Chondrocyte (in vitro differentiated cells): ENCODE data around the gene MYO10. TPM values are rescaled to one million over a fixed set of nuclear protein-coding genes. Genes with fewer than 3 reads are reported as not detected.
A peak's percentile ranks its signal among the peaks of the same experiment; 100 is the strongest.

Source experiments
- DNase-seq: peaks from one replicate; pipeline ENCODE4 v3.0.0; 2021; ENCODE audit warnings: mixed read lengths, low spot score
- H3K27ac Mint-ChIP-seq: one replicate; pipeline ENCODE4 v1.8.0; 2021; ENCODE audit warnings: mild to moderate bottlenecking, moderate library complexity, mixed read lengths; ENCODE audit not compliant: unreplicated experiment
- H3K27me3 Mint-ChIP-seq: 2 replicates; pipeline ENCODE4 v1.8.0; 2021; ENCODE audit warnings: low read depth, mixed read lengths
- H3K36me3 Mint-ChIP-seq: 2 replicates; pipeline ENCODE4 v1.8.0; 2021; ENCODE audit warnings: low read depth, mixed read lengths
- H3K4me1 Mint-ChIP-seq: 2 replicates; pipeline ENCODE4 v1.8.0; 2021; ENCODE audit warnings: low read depth, mild to moderate bottlenecking, mixed read lengths
- H3K4me3 Mint-ChIP-seq: one replicate; pipeline ENCODE4 v1.8.0; 2021; ENCODE audit warnings: mild to moderate bottlenecking, moderate library complexity, mixed read lengths; ENCODE audit not compliant: unreplicated experiment
- H3K9me3 Mint-ChIP-seq: 2 replicates; pipeline ENCODE4 v1.8.0; 2021; ENCODE audit warnings: low read depth, mixed read lengths
- total RNA-seq: library from RNA; stranded (reverse); gene quantifications from 3 replicates; pipeline ENCODE4 v1.2.1, GENCODE V29; 2021
- TF ChIP-seq, protein P1 (sequence below): fragments of 200-600 bp; sonication (generic); IDR thresholded peaks from 2 replicates; pipeline ENCODE4 v1.5.0; 2021; ENCODE audit warnings: antibody characterized with exemption, mild to moderate bottlenecking, moderate library complexity

The MYO10 gene
- total RNA-seq, 1 donor from 2014 or later = 51.9 TPM

DNA sequence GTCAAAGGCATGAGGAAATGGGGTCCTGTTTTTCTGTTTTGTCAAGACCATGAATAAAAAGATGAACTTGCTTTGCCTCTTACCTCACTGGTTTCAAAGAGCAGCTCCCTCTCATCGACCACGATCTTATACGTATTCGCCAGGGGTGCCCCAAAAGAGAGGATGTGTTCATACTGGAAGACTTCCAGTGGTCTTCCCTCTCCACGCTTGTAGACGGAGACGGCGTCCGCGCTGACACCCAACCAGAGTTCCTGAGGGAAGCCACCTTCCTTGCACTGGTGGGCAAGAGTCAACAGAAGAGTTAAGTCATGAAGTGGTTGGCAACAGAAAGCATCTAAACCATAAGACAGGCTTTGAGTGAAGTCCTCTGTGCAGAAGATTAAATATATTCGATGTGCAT is 267.9 kb downstream of the MYO10 start:
- no peak for DNase-seq
- no peak overlapping the region for H3K27ac Mint-ChIP-seq
- TF ChIP-seq, protein P1, sequence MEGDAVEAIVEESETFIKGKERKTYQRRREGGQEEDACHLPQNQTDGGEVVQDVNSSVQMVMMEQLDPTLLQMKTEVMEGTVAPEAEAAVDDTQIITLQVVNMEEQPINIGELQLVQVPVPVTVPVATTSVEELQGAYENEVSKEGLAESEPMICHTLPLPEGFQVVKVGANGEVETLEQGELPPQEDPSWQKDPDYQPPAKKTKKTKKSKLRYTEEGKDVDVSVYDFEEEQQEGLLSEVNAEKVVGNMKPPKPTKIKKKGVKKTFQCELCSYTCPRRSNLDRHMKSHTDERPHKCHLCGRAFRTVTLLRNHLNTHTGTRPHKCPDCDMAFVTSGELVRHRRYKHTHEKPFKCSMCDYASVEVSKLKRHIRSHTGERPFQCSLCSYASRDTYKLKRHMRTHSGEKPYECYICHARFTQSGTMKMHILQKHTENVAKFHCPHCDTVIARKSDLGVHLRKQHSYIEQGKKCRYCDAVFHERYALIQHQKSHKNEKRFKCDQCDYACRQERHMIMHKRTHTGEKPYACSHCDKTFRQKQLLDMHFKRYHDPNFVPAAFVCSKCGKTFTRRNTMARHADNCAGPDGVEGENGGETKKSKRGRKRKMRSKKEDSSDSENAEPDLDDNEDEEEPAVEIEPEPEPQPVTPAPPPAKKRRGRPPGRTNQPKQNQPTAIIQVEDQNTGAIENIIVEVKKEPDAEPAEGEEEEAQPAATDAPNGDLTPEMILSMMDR = no peak
- H3K9me3 Mint-ChIP-seq = no peaks in the 10 kb centered on the region
- no peaks in the 10 kb centered on the region for H3K27me3 Mint-ChIP-seq
- H3K4me1 Mint-ChIP-seq = peaks cover 27% of the 10 kb centered on the region
- peaks cover 37% of the 10 kb centered on the region for H3K36me3 Mint-ChIP-seq
- no peak overlapping the region for H3K4me3 Mint-ChIP-seq

DNA sequence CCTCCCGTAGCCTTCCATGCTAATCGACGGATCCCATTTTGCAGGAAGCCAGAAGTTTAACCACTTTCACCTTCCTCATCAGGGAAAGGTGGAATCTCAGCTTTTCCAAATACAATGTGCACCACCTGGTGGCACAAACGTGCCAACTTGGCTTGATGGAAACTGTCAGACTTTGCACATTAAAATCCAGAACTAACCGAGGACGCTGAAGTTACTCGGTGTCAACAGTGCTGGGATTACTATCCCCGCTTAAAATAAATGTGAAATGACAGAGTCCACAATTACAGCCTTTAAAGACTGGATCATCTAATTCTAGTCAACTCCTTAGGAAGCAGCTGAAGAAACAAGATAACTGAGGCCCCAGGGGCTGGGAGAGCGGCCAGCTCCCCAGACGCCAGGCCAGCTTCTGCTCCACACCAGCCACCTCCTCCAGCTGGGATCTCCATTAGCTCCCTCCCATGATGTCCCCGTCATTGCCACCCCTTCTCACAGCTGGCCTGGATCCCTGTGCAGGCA is 269.1 kb downstream of the MYO10 start:
- H3K27ac Mint-ChIP-seq = peak overlapping the region; percentile 19

DNA sequence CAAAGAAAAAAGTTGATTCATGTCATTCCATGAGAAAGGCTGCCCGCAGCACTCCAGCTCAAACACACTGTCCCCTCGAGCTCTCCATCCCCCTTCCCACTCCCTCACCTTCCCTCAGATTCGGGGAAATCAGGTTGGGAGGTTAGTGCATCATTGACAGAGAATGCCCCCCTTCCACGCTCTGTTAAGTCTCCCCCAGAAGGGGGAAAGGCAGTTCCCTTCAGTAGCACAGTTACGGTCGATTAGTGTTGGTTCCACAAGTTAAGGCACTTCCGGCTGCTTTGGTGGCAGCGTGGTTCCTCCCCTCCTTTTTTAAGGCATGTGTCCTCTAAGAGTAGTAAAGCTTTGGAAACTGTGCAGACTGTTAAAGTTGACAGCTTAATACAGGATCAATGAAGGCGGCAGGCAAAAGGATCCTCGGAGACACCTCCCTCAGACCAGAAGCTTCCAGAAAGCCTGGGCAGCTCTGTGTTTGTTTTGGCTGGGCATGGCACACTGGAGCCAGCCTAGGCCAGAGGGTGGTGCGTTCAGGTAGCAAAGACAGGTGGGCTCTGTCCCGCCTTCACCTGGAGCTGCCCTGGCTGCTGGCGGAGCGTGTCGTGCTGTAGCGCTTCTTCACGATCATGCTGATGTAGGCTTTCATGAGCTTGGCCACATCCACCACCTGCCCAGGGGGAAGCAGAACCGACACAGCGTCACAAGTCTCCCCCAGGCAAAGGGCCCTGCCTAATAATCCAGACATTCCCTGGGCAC is 269.8 kb downstream of the MYO10 start:
- Mint-ChIP-seq H3K27ac (no peak overlapping the region), H3K9me3 (no peaks in the 10 kb centered on the region), H3K4me3 (no peak overlapping the region), H3K36me3 (peaks cover 27% of the 10 kb centered on the region), H3K27me3 (no peaks in the 10 kb centered on the region), H3K4me1 (peaks cover 27% of the 10 kb centered on the region)
- TF ChIP-seq, protein P1 = no peak
- DNase-seq = no peak

More for the DNA sequence above, 269.1 kb downstream of the MYO10 start:
- H3K4me1 Mint-ChIP-seq = peaks cover 27% of the 10 kb centered on the region
- no peaks in the 10 kb centered on the region for H3K9me3 Mint-ChIP-seq
- peaks cover 30% of the 10 kb centered on the region for H3K36me3 Mint-ChIP-seq
- no peak for DNase-seq
- H3K4me3 Mint-ChIP-seq = no peak overlapping the region
- TF ChIP-seq, protein P1 = peak; percentile 70
- no peaks in the 10 kb centered on the region for H3K27me3 Mint-ChIP-seq

DNA sequence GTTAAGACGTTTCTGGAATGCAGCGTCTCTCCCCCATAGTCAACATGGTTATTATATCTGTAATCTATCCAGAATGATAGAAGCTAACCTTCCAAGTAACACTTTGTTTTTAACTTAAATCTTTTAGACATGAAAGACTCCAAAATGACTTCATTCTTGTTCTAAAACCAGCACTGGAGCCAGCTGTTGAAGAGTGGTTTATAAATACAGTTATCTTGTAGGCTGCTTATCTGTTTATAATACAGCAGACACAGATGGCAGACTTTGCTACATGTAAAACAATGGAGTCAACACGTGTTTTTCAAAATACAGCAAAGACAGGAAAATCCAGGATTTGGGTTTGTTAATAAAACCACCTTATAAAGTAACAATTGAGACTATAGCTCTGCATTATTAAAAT is 270.5 kb downstream of the MYO10 start:
- Mint-ChIP-seq H3K4me1 (peaks cover 27% of the 10 kb centered on the region), H3K9me3 (no peaks in the 10 kb centered on the region), H3K36me3 (peaks cover 23% of the 10 kb centered on the region), H3K4me3 (no peak overlapping the region), H3K27me3 (no peaks in the 10 kb centered on the region), H3K27ac (no peak overlapping the region)
- DNase-seq = no peak
- TF ChIP-seq, protein P1 = no peak

DNA sequence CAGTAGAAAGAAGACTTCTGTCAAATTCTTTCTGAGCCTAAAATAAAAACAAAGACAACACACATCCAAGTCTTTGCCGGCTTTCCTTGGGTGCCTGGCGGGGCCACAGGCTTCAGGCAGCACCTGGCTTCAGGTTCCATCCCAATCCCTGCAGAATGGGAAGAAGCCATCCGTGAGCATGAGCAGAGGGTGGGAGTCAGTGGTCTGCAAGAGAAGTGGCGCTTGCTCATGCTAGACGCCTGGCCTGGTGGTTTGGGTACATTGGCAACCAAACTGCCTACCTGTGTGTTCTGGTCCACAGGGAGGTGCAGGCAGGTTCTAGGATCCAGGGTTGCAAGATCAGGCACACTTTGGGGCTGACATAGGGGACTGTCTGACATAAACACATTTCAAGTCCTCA is 271.7 kb downstream of the MYO10 start:
- TF ChIP-seq, protein P1 = no peak
- Mint-ChIP-seq H3K9me3 (no peaks in the 10 kb centered on the region), H3K27ac (no peak overlapping the region), H3K36me3 (peaks cover 21% of the 10 kb centered on the region), H3K27me3 (no peaks in the 10 kb centered on the region), H3K4me1 (peaks cover 15% of the 10 kb centered on the region), H3K4me3 (no peak overlapping the region)
- DNase-seq = no peak
